A549 (cell line): ENCODE results near the gene FNDC3A. TPM values are rescaled to one million over a fixed set of nuclear protein-coding genes. Genes with fewer than 3 reads are reported as not detected.

Experiments used
- ATAC-seq, 2 experiments: fragments of 200-7000 bp in 1 of 2; fragments of >200 bp in 1 of 2; cut with Nextera tagmentation in 1 of 2; cut with Tn5 transposase in 1 of 2; 3 replicates each; pipeline versions ENCODE4 v1.8.0 to v1.9.1; 2018 to 2020; ENCODE audit warnings: mild to moderate bottlenecking in 1 of 2, moderate library complexity in 1 of 2
- CTCF ChIA-PET: fragments of 300-600 bp; sonication (Branson Sonifier 250); formaldehyde crosslinking; extraction: SDS; loops from one replicate; lab custom pipeline; 2021; ENCODE audit warnings: antibody characterized with exemption, inconsistent platforms; lab: Yijun Ruan, JAX
- POLR2A ChIA-PET: fragments of 350-600 bp; formaldehyde crosslinking; extraction: SDS; loops from one replicate; lab custom pipeline; 2021; ENCODE audit warnings: antibody characterized with exemption, inconsistent platforms; lab: Yijun Ruan, JAX
- DNase-seq, 2 experiments: peaks; one replicate each; pipeline versions ENCODE4 v3.0.0 to v3.0.0-alpha.2; 2011 to 2016; ENCODE audit warnings: low read depth in 1 of 2, low spot score in 1 of 2
- FAIRE-seq: peaks from 2 replicates; lab custom pipeline; 2011; peaks lifted over from hg19 to GRCh38; lab: Jason Lieb, UNC
- H3K27ac ChIP-seq, 2 experiments: fragments of >200 bp; sonication (Bioruptor Twin); formaldehyde crosslinking; 3 replicates each; pipeline ENCODE4 v1.5.1; 2016 to 2017
- H3K4me1 ChIP-seq: fragments of >200 bp; sonication (Bioruptor Twin); formaldehyde crosslinking; 3 replicates; pipeline ENCODE4 v1.6.1; 2016
- H3K4me2 ChIP-seq: fragments of >200 bp; sonication (Bioruptor Twin); formaldehyde crosslinking; 3 replicates; pipeline ENCODE4 v1.6.1; 2016
- H3K4me3 ChIP-seq: fragments of >200 bp; sonication (Bioruptor Twin); formaldehyde crosslinking; 3 replicates; pipeline ENCODE4 v1.5.1; 2016
- H3K9me3 ChIP-seq: fragments of >200 bp; sonication (Bioruptor Twin); formaldehyde crosslinking; 3 replicates; pipeline ENCODE4 v1.6.1; 2016
- BHLHE40 ChIP-seq: IDR thresholded peaks from 2 replicates; pipeline ENCODE4 v1.6.1; 2012; ENCODE audit warnings: low read depth, low read length, inconsistent platforms
- CBX2 ChIP-seq: fragments of 200-600 bp; sonication (generic); IDR thresholded peaks from 2 replicates; pipeline ENCODE4 v1.6.1; 2016; ENCODE audit warnings: low read depth, mild to moderate bottlenecking, borderline replicate concordance
- CBX8 ChIP-seq: fragments of 200-600 bp; sonication (generic); IDR thresholded peaks from 2 replicates; pipeline ENCODE4 v1.6.1; 2016
- CHD2 ChIP-seq: fragments of 150-350 bp; IDR thresholded peaks from 2 replicates; pipeline ENCODE4 v1.6.1; 2014; ENCODE audit warnings: low read length; ENCODE audit not compliant: partially characterized antibody
- CHD4 ChIP-seq: fragments of 200-600 bp; sonication (generic); IDR thresholded peaks from 2 replicates; pipeline ENCODE4 v1.6.1; 2016; ENCODE audit warnings: antibody characterized with exemption, mild to moderate bottlenecking, borderline replicate concordance
- EHF ChIP-seq: fragments of 250-450 bp; sonication (Bioruptor Pico); IDR thresholded peaks from 2 replicates; pipeline ENCODE4 v1.5.0; 2020; ENCODE audit warnings: mild to moderate bottlenecking
- EHMT2 ChIP-seq: fragments of 200-600 bp; sonication (generic); IDR thresholded peaks from 2 replicates; pipeline ENCODE4 v1.6.1; 2016; ENCODE audit warnings: antibody characterized with exemption, low read depth, mild to moderate bottlenecking, moderate library complexity
- ELK1 ChIP-seq: fragments of 150-350 bp; IDR thresholded peaks from 2 replicates; pipeline ENCODE4 v1.6.1; 2014; ENCODE audit warnings: low read depth, mild to moderate bottlenecking, low read length
- EP300 ChIP-seq, 2 experiments: fragments of >200 bp; sonication (Bioruptor Twin); formaldehyde crosslinking; IDR thresholded peaks; 2 replicates in 1 of 2; 3 replicates in 1 of 2; pipeline ENCODE4 v1.6.1; 2016 to 2017
- FOSB ChIP-seq: fragments of 250-450 bp; sonication (Bioruptor Pico); IDR thresholded peaks from 2 replicates; pipeline ENCODE4 v1.5.0; 2020; ENCODE audit warnings: mild to moderate bottlenecking, moderate library complexity
- FOSL2 ChIP-seq, 2 experiments: fragments of 450-650 bp in 1 of 2; fragments of >200 bp in 1 of 2; sonication (Bioruptor Twin) in 1 of 2; formaldehyde crosslinking; IDR thresholded peaks; 2 replicates each; pipeline versions ENCODE4 v1.5.0 to v1.6.1; 2016 to 2020; ENCODE audit warnings: mild to moderate bottlenecking in 1 of 2, moderate library complexity in 1 of 2
- HOXA7 ChIP-seq: fragments of 250-450 bp; sonication (Bioruptor Pico); IDR thresholded peaks from 2 replicates; pipeline ENCODE4 v1.5.0; 2020; ENCODE audit warnings: mild to moderate bottlenecking, moderate library complexity
- HOXB13 ChIP-seq: fragments of 250-450 bp; sonication (Bioruptor Pico); IDR thresholded peaks from 2 replicates; pipeline ENCODE4 v1.5.0; 2020; ENCODE audit warnings: low read depth, mild to moderate bottlenecking, moderate library complexity
- JUN ChIP-seq, 2 experiments: fragments of >200 bp; sonication (Bioruptor Twin); formaldehyde crosslinking; IDR thresholded peaks; 2 replicates in 1 of 2; 3 replicates in 1 of 2; pipeline ENCODE4 v1.6.1; 2016 to 2017
- KDM5A ChIP-seq: fragments of 200-600 bp; sonication (generic); IDR thresholded peaks from 2 replicates; pipeline ENCODE4 v1.6.1; 2016; ENCODE audit warnings: antibody characterized with exemption, mild to moderate bottlenecking
- MAFK ChIP-seq: fragments of 450-650 bp; IDR thresholded peaks from 2 replicates; pipeline ENCODE4 v1.6.1; 2014; ENCODE audit not compliant: partially characterized antibody
- MAZ ChIP-seq: fragments of 150-350 bp; IDR thresholded peaks from 2 replicates; pipeline ENCODE4 v1.6.1; 2014; ENCODE audit warnings: antibody characterized with exemption, low read depth, low read length, borderline replicate concordance
- PHF8 ChIP-seq: fragments of 200-600 bp; sonication (generic); IDR thresholded peaks from 2 replicates; pipeline ENCODE4 v1.6.1; 2016; ENCODE audit warnings: low read depth, mild to moderate bottlenecking, antibody characterized with exemption, moderate library complexity, borderline replicate concordance
- RARB ChIP-seq: fragments of 250-450 bp; sonication (Bioruptor Pico); IDR thresholded peaks from 2 replicates; pipeline ENCODE4 v1.8.0; 2021; ENCODE audit warnings: mild to moderate bottlenecking, moderate library complexity
- RCOR1 ChIP-seq: fragments of 150-350 bp; IDR thresholded peaks from 2 replicates; pipeline ENCODE4 v1.6.1; 2014; ENCODE audit warnings: antibody characterized with exemption, low read length, low read depth
- REST ChIP-seq: fragments of 200-600 bp; sonication (generic); IDR thresholded peaks from 2 replicates; pipeline ENCODE4 v1.6.1; 2016; ENCODE audit warnings: antibody characterized with exemption, mild to moderate bottlenecking, moderate library complexity
- RFX5 ChIP-seq: fragments of 450-650 bp; IDR thresholded peaks from 2 replicates; pipeline ENCODE4 v1.7.1; 2014; ENCODE audit warnings: antibody characterized with exemption, mild to moderate bottlenecking, moderate library complexity
- TP53 ChIP-seq: fragments of 250-450 bp; sonication (Bioruptor Pico); IDR thresholded peaks from 2 replicates; pipeline ENCODE4 v1.5.0; 2021; ENCODE audit warnings: mild to moderate bottlenecking, moderate library complexity
- ZFP36 ChIP-seq: fragments of 450-650 bp; IDR thresholded peaks from 2 replicates; pipeline ENCODE4 v1.6.1; 2014; ENCODE audit warnings: borderline replicate concordance; ENCODE audit not compliant: partially characterized antibody
- ZSCAN20 ChIP-seq: fragments of 250-450 bp; sonication (Bioruptor Pico); IDR thresholded peaks from 2 replicates; pipeline ENCODE4 v1.8.0; 2022; ENCODE audit warnings: mild to moderate bottlenecking, moderate library complexity
- WGBS: methylation state at CpG from one replicate; pipeline ENCODE4 v1.1.6; 2017; ENCODE audit errors: missing lambda C conversion rate; 5-methylcytosine and 5-hydroxymethylcytosine counted together
- polyA plus RNA-seq, 4 experiments: library from polyadenylated mRNA; depleted of rRNA in 3 of 4; stranded (reverse); fragments of >200 nt; fragmentation: RNase III in 1 of 4; extraction: RNeasy Plus Mini Kit Qiagen cat#74134 plus additional on column Dnase treatment in 1 of 4; gene quantifications; 2 replicates in 3 of 4; 3 replicates in 1 of 4; pipeline ENCODE4 v1.2.3, GENCODE V29; 2011 to 2017
- TF ChIP-seq, protein P1 (sequence below): fragments of >200 bp; sonication (Bioruptor Twin); formaldehyde crosslinking; IDR thresholded peaks from 2 replicates; pipeline ENCODE4 v1.6.1; 2016

Gene FNDC3A
- polyA plus RNA-seq, 2 of the 4 experiments (the other 2 are of a cell fraction), result 16.0 to 32.6 TPM

DNA sequence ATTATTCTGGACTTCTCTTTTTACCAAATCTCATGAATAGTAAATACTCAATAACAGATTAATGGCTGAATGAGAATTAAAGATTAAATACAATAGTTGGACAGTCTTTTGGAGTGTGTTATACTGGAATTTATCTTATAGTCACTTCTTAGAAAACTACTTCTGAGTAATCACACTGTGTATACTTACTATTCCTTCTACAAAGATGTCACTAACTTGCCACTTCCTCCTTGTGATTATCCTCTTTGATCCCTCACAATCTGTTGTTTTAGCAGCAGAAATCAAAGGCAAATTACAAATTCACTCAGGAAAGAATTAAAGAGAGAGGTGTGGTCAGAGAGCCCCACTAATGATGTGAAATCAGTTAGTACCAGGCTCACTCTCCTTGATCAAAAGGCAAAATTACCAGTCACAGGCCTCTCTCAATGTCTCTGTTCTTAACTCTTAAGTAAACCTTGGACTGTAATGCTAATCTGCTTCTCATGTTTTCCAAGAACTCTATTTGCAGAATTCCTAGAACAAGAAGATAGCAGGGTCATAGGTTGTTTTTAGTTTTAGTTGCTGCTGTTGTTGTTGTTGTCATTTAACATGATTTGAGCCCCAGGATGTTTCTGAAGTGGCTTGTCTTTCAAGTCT, 37.3 kb upstream of the FNDC3A start (continued):
- TF ChIP-seq RARB (CRISPR knock-in tag), result no peak

GRCh38 chr13:48939728-48940127, 36.0 kb upstream of the FNDC3A start:
- Histone ChIP-seq H3K4me2 (no peak overlapping the region), H3K27ac (no peak overlapping the region), H3K9me3 (no peaks in the 10 kb centered on the region), H3K4me1 (no peaks in the 10 kb centered on the region), H3K4me3 (no peak overlapping the region)
- ChIA-PET CTCF (no interaction called here), POLR2A (no interaction called here)
- TF ChIP-seq PHF8 (no peak), CBX8 (no peak), FOSB (no peak), RFX5 (no peak), EHF (CRISPR knock-in tag) (no peak), CHD2 (no peak), ZSCAN20 (CRISPR knock-in tag) (no peak), EP300 (IDR thresholded peaks at IDR 0.05) (no peak), EHMT2 (no peak), HOXA7 (no peak), MAZ (no peak), TP53 (CRISPR knock-in tag) (no peak)
- TF ChIP-seq, protein P1, sequence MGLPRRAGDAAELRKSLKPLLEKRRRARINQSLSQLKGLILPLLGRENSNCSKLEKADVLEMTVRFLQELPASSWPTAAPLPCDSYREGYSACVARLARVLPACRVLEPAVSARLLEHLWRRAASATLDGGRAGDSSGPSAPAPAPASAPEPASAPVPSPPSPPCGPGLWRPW, result no peak
- FAIRE-seq (no peak), ATAC-seq (no peak), DNase-seq (no peak)
- 40% methylated on average over 2 of the region's 2 CpGs for WGBS

GRCh38 chr13:48942131-48942530, 33.6 kb upstream of the FNDC3A start:
- CTCF ChIA-PET, result no interaction called here
- FAIRE-seq, result no peak
- no peak for DNase-seq
- H3K4me3 ChIP-seq, result no peak overlapping the region
- no peak for TF ChIP-seq TP53 (CRISPR knock-in tag)
- TF ChIP-seq HOXA7, result no peak
- TF ChIP-seq, all 56 proteins: peak for 0
- Histone ChIP-seq H3K4me2 (no peak overlapping the region), H3K9me3 (no peaks in the 10 kb centered on the region), H3K4me1 (no peaks in the 10 kb centered on the region), H3K27ac (no peak overlapping the region)
- WGBS, result 18% methylated on average over 2 of the region's 2 CpGs
- no peak for ATAC-seq
- POLR2A ChIA-PET, result no interaction called here

GRCh38 chr13:48944221-48944620, 31.5 kb upstream of the FNDC3A start:
- ATAC-seq (no peak), FAIRE-seq (no peak)
- POLR2A ChIA-PET, result no interaction called here
- H3K27ac ChIP-seq, result no peak overlapping the region
- TF ChIP-seq CHD4 (no peak), MAFK (no peak), JUN (IDR thresholded peaks at IDR 0.05) (no peak), ZFP36 (no peak), RCOR1 (no peak), KDM5A (no peak), FOSB (no peak), ZSCAN20 (CRISPR knock-in tag) (no peak), CBX2 (no peak), FOSL2 (IDR thresholded peaks at IDR 0.05) (no peak), FOSL2 (CRISPR knock-in tag; IDR thresholded peaks at IDR 0.05) (no peak), PHF8 (no peak), BHLHE40 (no peak), REST (no peak), HOXB13 (CRISPR knock-in tag) (no peak), ELK1 (no peak)
- TF ChIP-seq, all 56 proteins: peak for 0
- H3K4me3 ChIP-seq, result no peak overlapping the region
- CTCF ChIA-PET, result no interaction called here
- no peaks in the 10 kb centered on the region for H3K9me3 ChIP-seq
- H3K4me2 ChIP-seq, result no peak overlapping the region
- no peak for DNase-seq
- H3K4me1 ChIP-seq, result no peaks in the 10 kb centered on the region
- WGBS, result 63% methylated on average over 3 of the region's 3 CpGs
